OCI-M2 (cell line): ENCODE data around the gene LTBP2.

Experiments used
- DNase-seq: peaks from one replicate; lab custom pipeline; 2025; ENCODE audit not compliant: unreplicated experiment; lab: John Stamatoyannopoulos, UW

Gene LTBP2

GRCh38 chr14:74491956-74492775, 119.9 kb downstream of the LTBP2 start:
- DNase-seq, result no peak

GRCh38 chr14:74490486-74490885, 121.6 kb downstream of the LTBP2 start:
- DNase-seq, result no peak

- no peak for DNase-seq
These were observed 123.1 kb downstream of the LTBP2 start for GRCh38 chr14:74488786-74489397.

GRCh38 chr14:74486164-74486563, 125.9 kb downstream of the LTBP2 start:
- DNase-seq, result no peak

- DNase-seq, result no peak
These were observed 128.7 kb downstream of the LTBP2 start for GRCh38 chr14:74483321-74483720.

GRCh38 chr14:74482571-74482970, 129.5 kb downstream of the LTBP2 start:
- no peak for DNase-seq

GRCh38 chr14:74480046-74480445, 132.0 kb downstream of the LTBP2 start:
- DNase-seq, result no peak

GRCh38 chr14:74478996-74479635, 132.9 kb downstream of the LTBP2 start:
- DNase-seq, result no peak

GRCh38 chr14:74476607-74477006, 135.4 kb downstream of the LTBP2 start:
- no peak for DNase-seq

- DNase-seq, result no peak
These were observed 135.9 kb downstream of the LTBP2 start for GRCh38 chr14:74476107-74476506.

- no peak for DNase-seq
These were observed 136.4 kb downstream of the LTBP2 start for GRCh38 chr14:74475678-74476077.

GRCh38 chr14:74474376-74474775, 137.7 kb downstream of the LTBP2 start:
- no peak for DNase-seq

GRCh38 chr14:74472601-74473000, 139.4 kb downstream of the LTBP2 start:
- no peak for DNase-seq

- DNase-seq, result no peak
These were observed 142.2 kb downstream of the LTBP2 start for GRCh38 chr14:74469548-74470518.

- no peak for DNase-seq
These were observed 143.5 kb downstream of the LTBP2 start for GRCh38 chr14:74468513-74468912.

- no peak for DNase-seq
These were observed 146.7 kb downstream of the LTBP2 start for GRCh38 chr14:74465335-74465734.

- DNase-seq, result no peak
These were observed 147.3 kb downstream of the LTBP2 start for GRCh38 chr14:74464785-74465184.

GRCh38 chr14:74463697-74464096, 148.3 kb downstream of the LTBP2 start:
- DNase-seq, result no peak

GRCh38 chr14:74462993-74463392, 149.0 kb downstream of the LTBP2 start:
- DNase-seq, result no peak

GRCh38 chr14:74459976-74460375, 152.1 kb downstream of the LTBP2 start:
- DNase-seq, result no peak
